HepG2 (cell line): ENCODE data around the gene SRSF11. TPM values are rescaled to one million over a fixed set of nuclear protein-coding genes. Genes with fewer than 3 reads are reported as not detected.

Experiments
- EZH2 ChIP-seq: conservative IDR thresholded peaks from 2 replicates; pipeline ENCODE4 v1.6.1; 2012; ENCODE audit warnings: mild to moderate bottlenecking, low read depth, low read length, moderate library complexity
- GATAD2A ChIP-seq: IDR thresholded peaks from 2 replicates; pipeline ENCODE4 v1.6.1; 2016
- HDAC1 ChIP-seq: sonication (generic); formaldehyde crosslinking; IDR thresholded peaks from 2 replicates; pipeline ENCODE4 v1.5.1; 2020; ENCODE audit warnings: mild to moderate bottlenecking, missing genetic modification reagents
- HMG20B ChIP-seq: conservative IDR thresholded peaks from 2 replicates; pipeline ENCODE4 v1.6.1; 2016; ENCODE audit warnings: missing genetic modification reagents, missing compliant biosample characterization
- JUNB ChIP-seq: sonication (generic); formaldehyde crosslinking; IDR thresholded peaks from 2 replicates; pipeline ENCODE4 v1.8.0; 2022; ENCODE audit warnings: missing genetic modification reagents, mild to moderate bottlenecking, borderline replicate concordance
- KLF6 ChIP-seq: IDR thresholded peaks from 2 replicates; pipeline ENCODE4 v1.8.0; 2016; ENCODE audit warnings: missing biosample characterization, missing genetic modification reagents
- MBNL3 ChIP-seq: fragments of 250-450 bp; sonication (Bioruptor Pico); conservative IDR thresholded peaks from 2 replicates; pipeline ENCODE4 v1.8.0; 2022; ENCODE audit warnings: mild to moderate bottlenecking, inconsistent platforms
- MTA1 ChIP-seq: sonication (generic); formaldehyde crosslinking; IDR thresholded peaks from 2 replicates; pipeline ENCODE4 v1.4.0; 2020; ENCODE audit warnings: missing genetic modification reagents, mild to moderate bottlenecking, borderline replicate concordance
- MXI1 ChIP-seq: IDR thresholded peaks from 3 replicates; pipeline ENCODE4 v1.6.1; 2012; ENCODE audit warnings: low read depth, low read length, inconsistent platforms, borderline replicate concordance
- NFYB ChIP-seq: sonication (generic); formaldehyde crosslinking; IDR thresholded peaks from 2 replicates; pipeline ENCODE4 v1.4.0; 2020; ENCODE audit warnings: missing genetic modification reagents
- RBM39 ChIP-seq: fragments of 200-400 bp; formaldehyde crosslinking; IDR thresholded peaks from one replicate; pipeline ENCODE4 v1.6.1; 2018; ENCODE audit warnings: antibody characterized with exemption, mild to moderate bottlenecking, low read depth, low read length; ENCODE audit not compliant: poor library complexity, severe bottlenecking
- SP1 ChIP-seq, 2 experiments: fragments of 450-650 bp in 1 of 2; sonication (generic) in 1 of 2; formaldehyde crosslinking in 1 of 2; IDR thresholded peaks; 2 replicates each; pipeline versions ENCODE4 v1.4.0 to v1.6.1; 2016 to 2020; ENCODE audit warnings: missing genetic modification reagents in 1 of 2
- SP140L ChIP-seq: sonication (generic); formaldehyde crosslinking; IDR thresholded peaks from 2 replicates; pipeline ENCODE4 v1.4.0; 2020; ENCODE audit warnings: missing genetic modification reagents, borderline replicate concordance
- SRSF4 ChIP-seq: fragments of 200-400 bp; formaldehyde crosslinking; IDR thresholded peaks from one replicate; pipeline ENCODE4 v1.6.1; 2018; ENCODE audit warnings: mild to moderate bottlenecking, low read depth, low read length, moderate library complexity; ENCODE audit not compliant: poor library complexity, severe bottlenecking
- TP53 ChIP-seq: sonication (generic); formaldehyde crosslinking; conservative IDR thresholded peaks from 2 replicates; pipeline ENCODE4 v1.4.0; 2020; ENCODE audit warnings: missing genetic modification reagents
- YEATS4 ChIP-seq: sonication (generic); formaldehyde crosslinking; IDR thresholded peaks from 2 replicates; pipeline ENCODE4 v1.4.0; 2020; ENCODE audit warnings: missing genetic modification reagents, borderline replicate concordance
- ZNF10 ChIP-seq: sonication (generic); formaldehyde crosslinking; IDR thresholded peaks from 2 replicates; pipeline ENCODE4 v1.4.0; 2020; ENCODE audit warnings: mild to moderate bottlenecking, low read depth, missing genetic modification reagents, borderline replicate concordance
- ZNF143 ChIP-seq: sonication (generic); formaldehyde crosslinking; IDR thresholded peaks from 2 replicates; pipeline ENCODE4 v1.4.0; 2020; ENCODE audit warnings: missing genetic modification reagents
- ZNF331 ChIP-seq: sonication (generic); formaldehyde crosslinking; IDR thresholded peaks from 2 replicates; pipeline ENCODE4 v1.4.0; 2020; ENCODE audit warnings: missing genetic modification reagents
- ZSCAN9 ChIP-seq: IDR thresholded peaks from 2 replicates; pipeline ENCODE4 v1.6.1; 2016; ENCODE audit warnings: borderline replicate concordance
- polyA plus RNA-seq, 8 experiments: library from polyadenylated mRNA; depleted of rRNA in 3 of 8; stranded (reverse) in 7 of 8; unstranded in 1 of 8; fragments of >200 nt; fragmentation: Illumina TruSeq in 4 of 8; extraction: Trizol in 4 of 8; gene quantifications; 2 replicates each; pipeline versions ENCODE4 v1.2.1 to v1.2.3, GENCODE V29; 2011 to 2016; ENCODE audit warnings: low read depth in 4 of 8, missing spikeins in 1 of 8, mixed read lengths in 1 of 8; ENCODE audit not compliant: insufficient read depth in 1 of 8
- total RNA-seq, 5 experiments: library from RNA; depleted of rRNA; stranded (reverse); fragments of >200 nt; fragmentation: Illumina TruSeq; extraction: Trizol; gene quantifications; 2 replicates each; pipeline ENCODE4 v1.2.3, GENCODE V29; 2016; ENCODE audit warnings: low read depth in 1 of 5
- TF ChIP-seq, protein P1 (sequence below): IDR thresholded peaks from 2 replicates; pipeline ENCODE4 v1.6.1; 2016; ENCODE audit warnings: low read depth
- TF ChIP-seq, protein P2 (sequence below): sonication (generic); formaldehyde crosslinking; IDR thresholded peaks from 2 replicates; pipeline ENCODE4 v1.4.0; 2020; ENCODE audit warnings: missing genetic modification reagents
- TF ChIP-seq, protein P3 (sequence below): sonication (generic); formaldehyde crosslinking; IDR thresholded peaks from 2 replicates; pipeline ENCODE4 v1.4.0; 2020; ENCODE audit warnings: missing genetic modification reagents, borderline replicate concordance

SRSF11 gene
- total and polyA plus RNA-seq, 2 of the 13 experiments (the other 11 are each of a cell fraction or from before 2014, with no cell fraction given) = 118 to 381 TPM

DNA sequence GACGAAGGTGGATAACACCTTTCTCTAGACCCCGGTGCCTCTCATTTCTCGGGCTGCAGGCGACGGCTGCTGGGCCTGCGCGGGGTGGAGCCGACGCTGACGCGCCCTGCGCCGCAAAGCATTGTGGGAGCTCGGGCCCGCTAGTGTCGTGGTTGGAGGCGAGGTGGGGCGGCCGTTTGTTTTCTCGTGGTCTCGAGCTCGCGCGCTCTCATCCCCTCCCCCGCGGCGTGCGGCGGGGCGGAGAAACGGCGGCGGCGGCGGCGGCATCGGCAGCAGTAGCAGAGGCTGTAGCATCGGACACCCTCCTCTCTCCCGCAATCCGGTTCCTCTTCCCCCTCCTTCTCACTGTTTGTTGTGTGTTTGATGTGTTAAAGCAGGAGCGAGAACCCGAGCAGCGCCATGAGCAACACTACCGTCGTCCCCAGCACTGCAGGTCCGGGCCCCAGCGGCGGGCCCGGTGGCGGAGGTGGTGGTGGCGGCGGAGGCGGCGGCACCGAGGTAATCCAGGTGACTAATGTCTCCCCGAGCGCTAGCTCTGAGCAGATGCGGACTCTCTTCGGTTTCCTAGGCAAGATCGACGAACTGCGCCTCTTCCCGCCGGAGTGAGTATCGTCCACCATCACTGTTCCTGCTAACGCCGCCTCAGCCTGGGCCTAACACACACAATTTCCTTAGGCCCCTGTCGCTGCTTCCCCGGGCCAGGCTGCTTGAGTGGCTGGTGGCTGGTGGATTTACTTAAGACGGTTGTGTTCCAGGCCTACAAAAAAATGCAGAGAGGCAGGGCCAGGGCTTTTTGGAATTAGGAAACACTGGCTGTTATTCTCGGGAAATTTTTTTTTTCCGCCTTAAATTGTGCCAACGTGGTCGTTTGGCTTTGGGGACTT lies at the start of gene SRSF11 (continued):
- TF ChIP-seq MXI1 (peak; percentile 90; the same call in 1 of the 3 replicates), YEATS4 (peak; percentile 64; the same call in 1 of the 2 replicates), EZH2 (no peak), JUNB (CRISPR knock-in tag) (peak; percentile 72; the same call in 1 of the 2 replicates), SRSF4 (no peak), RBM39 (peak; percentile 99), NFYB (CRISPR knock-in tag) (peak; percentile 37; the same call in 1 of the 2 replicates), ZNF10 (CRISPR knock-in tag) (no peak), GATAD2A (no peak; the same call in 1 of the 2 replicates), KLF6 (peak; percentile 52; the same call in 1 of the 2 replicates), MTA1 (peak; percentile 50; the same call in 1 of the 2 replicates), ZSCAN9 (no peak), ZNF143 (CRISPR knock-in tag) (peak; percentile 90), HMG20B (CRISPR knock-in tag) (peak; percentile 26; the same call in 1 of the 2 replicates), SP1 (IDR thresholded peaks at IDR 0.05) (no peak), SP1 (CRISPR knock-in tag; IDR thresholded peaks at IDR 0.05) (peak; percentile 65), MBNL3 (CRISPR knock-in tag) (no peak), ZNF331 (CRISPR knock-in tag) (peak; percentile 68), HDAC1 (peak; percentile 90), TP53 (CRISPR knock-in tag) (no peak), SP140L (no peak)
- TF ChIP-seq, protein P1, sequence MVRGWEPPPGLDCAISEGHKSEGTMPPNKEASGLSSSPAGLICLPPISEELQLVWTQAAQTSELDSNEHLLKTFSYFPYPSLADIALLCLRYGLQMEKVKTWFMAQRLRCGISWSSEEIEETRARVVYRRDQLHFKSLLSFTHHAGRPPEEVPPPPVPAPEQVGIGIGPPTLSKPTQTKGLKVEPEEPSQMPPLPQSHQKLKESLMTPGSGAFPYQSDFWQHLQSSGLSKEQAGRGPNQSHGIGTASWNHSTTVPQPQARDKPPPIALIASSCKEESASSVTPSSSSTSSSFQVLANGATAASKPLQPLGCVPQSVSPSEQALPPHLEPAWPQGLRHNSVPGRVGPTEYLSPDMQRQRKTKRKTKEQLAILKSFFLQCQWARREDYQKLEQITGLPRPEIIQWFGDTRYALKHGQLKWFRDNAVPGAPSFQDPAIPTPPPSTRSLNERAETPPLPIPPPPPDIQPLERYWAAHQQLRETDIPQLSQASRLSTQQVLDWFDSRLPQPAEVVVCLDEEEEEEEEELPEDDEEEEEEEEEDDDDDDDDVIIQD (CRISPR knock-in tag) = peak; percentile 75; the same call in 1 of the 2 replicates
- TF ChIP-seq, protein P2, sequence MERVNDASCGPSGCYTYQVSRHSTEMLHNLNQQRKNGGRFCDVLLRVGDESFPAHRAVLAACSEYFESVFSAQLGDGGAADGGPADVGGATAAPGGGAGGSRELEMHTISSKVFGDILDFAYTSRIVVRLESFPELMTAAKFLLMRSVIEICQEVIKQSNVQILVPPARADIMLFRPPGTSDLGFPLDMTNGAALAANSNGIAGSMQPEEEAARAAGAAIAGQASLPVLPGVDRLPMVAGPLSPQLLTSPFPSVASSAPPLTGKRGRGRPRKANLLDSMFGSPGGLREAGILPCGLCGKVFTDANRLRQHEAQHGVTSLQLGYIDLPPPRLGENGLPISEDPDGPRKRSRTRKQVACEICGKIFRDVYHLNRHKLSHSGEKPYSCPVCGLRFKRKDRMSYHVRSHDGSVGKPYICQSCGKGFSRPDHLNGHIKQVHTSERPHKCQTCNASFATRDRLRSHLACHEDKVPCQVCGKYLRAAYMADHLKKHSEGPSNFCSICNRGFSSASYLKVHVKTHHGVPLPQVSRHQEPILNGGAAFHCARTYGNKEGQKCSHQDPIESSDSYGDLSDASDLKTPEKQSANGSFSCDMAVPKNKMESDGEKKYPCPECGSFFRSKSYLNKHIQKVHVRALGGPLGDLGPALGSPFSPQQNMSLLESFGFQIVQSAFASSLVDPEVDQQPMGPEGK (CRISPR knock-in tag) = peak; percentile 58; the same call in 1 of the 2 replicates
- TF ChIP-seq, protein P3, sequence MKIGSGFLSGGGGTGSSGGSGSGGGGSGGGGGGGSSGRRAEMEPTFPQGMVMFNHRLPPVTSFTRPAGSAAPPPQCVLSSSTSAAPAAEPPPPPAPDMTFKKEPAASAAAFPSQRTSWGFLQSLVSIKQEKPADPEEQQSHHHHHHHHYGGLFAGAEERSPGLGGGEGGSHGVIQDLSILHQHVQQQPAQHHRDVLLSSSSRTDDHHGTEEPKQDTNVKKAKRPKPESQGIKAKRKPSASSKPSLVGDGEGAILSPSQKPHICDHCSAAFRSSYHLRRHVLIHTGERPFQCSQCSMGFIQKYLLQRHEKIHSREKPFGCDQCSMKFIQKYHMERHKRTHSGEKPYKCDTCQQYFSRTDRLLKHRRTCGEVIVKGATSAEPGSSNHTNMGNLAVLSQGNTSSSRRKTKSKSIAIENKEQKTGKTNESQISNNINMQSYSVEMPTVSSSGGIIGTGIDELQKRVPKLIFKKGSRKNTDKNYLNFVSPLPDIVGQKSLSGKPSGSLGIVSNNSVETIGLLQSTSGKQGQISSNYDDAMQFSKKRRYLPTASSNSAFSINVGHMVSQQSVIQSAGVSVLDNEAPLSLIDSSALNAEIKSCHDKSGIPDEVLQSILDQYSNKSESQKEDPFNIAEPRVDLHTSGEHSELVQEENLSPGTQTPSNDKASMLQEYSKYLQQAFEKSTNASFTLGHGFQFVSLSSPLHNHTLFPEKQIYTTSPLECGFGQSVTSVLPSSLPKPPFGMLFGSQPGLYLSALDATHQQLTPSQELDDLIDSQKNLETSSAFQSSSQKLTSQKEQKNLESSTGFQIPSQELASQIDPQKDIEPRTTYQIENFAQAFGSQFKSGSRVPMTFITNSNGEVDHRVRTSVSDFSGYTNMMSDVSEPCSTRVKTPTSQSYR (CRISPR knock-in tag) = peak; percentile 84
